ENCODE data around the gene GRAMD1B. TPM values are rescaled to one million over a fixed set of nuclear protein-coding genes. Genes with fewer than 3 reads are reported as not detected.

GRAMD1B gene
- total RNA-seq, 1 experiment from 2014 or later: 82.1 TPM

GRCh38 chr11:123494195-123495050 is 64.4 kb downstream of the GRAMD1B start:
- peaks cover 11% of the 10 kb centered on the region for H3K4me1 ChIP-seq (ENCODE audit: insufficient read depth, low read length)
- H3F3A ChIP-seq (ENCODE audit: low read length, unreplicated experiment): no peaks in the 10 kb centered on the region
- TF ChIP-seq CTCF (conservative IDR thresholded peaks at IDR 0.05; ENCODE audit: low read depth, low read length) (no peak), EZH2phosphoT487 (IDR thresholded peaks at IDR 0.05; ENCODE audit: borderline replicate concordance, low read length) (no peak), EZH2 (IDR thresholded peaks at IDR 0.05; ENCODE audit: low read length, unreplicated experiment) (no peak)
- ChIA-PET POLR2A (ENCODE audit: unreplicated experiment) (no interaction called here), CTCF (interaction anchor here (1.2 kb wide), 1 partner anchor 87 kb away, joined by 5 read pairs; no protein-coding TSS in a partner anchor)
- peaks cover 10% of the 10 kb centered on the region; the same call in 1 of the 2 replicates for H4K20me1 ChIP-seq (ENCODE audit: low read length)
- no peaks in the 10 kb centered on the region for H3K27me3 ChIP-seq (ENCODE audit: low read length)
- no peak overlapping the region for H3K9ac ChIP-seq (ENCODE audit: low read length)
- no peak overlapping the region for H3K27ac ChIP-seq (ENCODE audit: low read length)
- intact Hi-C loops (cut with micrococcal nuclease): no loop called here
- H2AFZ ChIP-seq (ENCODE audit: low read length): no peak overlapping the region
- no peak for DNase-seq
- no peak overlapping the region for H3K4me2 ChIP-seq (ENCODE audit: low read length)
- H3K36me3 ChIP-seq (ENCODE audit: low read depth, low read length): no peaks in the 10 kb centered on the region; the same call in 1 of the 2 replicates
- H3K79me2 ChIP-seq (ENCODE audit: low read length): peaks cover 20% of the 10 kb centered on the region
- no peaks in the 10 kb centered on the region for H3K9me3 ChIP-seq (ENCODE audit: low read length)
- BruUV-seq (replicated peaks): no TSS peak
- no peak for ATAC-seq
- H3K9me2 ChIP-seq (replicated peaks; ENCODE audit: low read length): no peaks in the 10 kb centered on the region
- no peak overlapping the region for H3K4me3 ChIP-seq (ENCODE audit: low read length)

GRCh38 chr11:123504401-123504800 is 74.3 kb downstream of the GRAMD1B start:
- intact Hi-C loops (cut with micrococcal nuclease): no loop called here
- Histone ChIP-seq H3K9me2 (replicated peaks; ENCODE audit: low read length) (no peaks in the 10 kb centered on the region), H3K9me3 (ENCODE audit: low read length) (no peaks in the 10 kb centered on the region), H3K4me1 (ENCODE audit: insufficient read depth, low read length) (no peaks in the 10 kb centered on the region), H3K36me3 (ENCODE audit: low read depth, low read length) (peaks cover 3% of the 10 kb centered on the region; the same call in 1 of the 2 replicates), H2AFZ (ENCODE audit: low read length) (no peak overlapping the region), H3K79me2 (ENCODE audit: low read length) (peaks cover 30% of the 10 kb centered on the region; the same call in 1 of the 2 replicates), H3F3A (ENCODE audit: low read length, unreplicated experiment) (no peaks in the 10 kb centered on the region), H3K27me3 (ENCODE audit: low read length) (no peaks in the 10 kb centered on the region), H3K4me3 (ENCODE audit: low read length) (no peak overlapping the region), H3K9ac (ENCODE audit: low read length) (no peak overlapping the region), H3K27ac (ENCODE audit: low read length) (no peak overlapping the region), H4K20me1 (ENCODE audit: low read length) (peaks cover 13% of the 10 kb centered on the region; the same call in 1 of the 2 replicates), H3K4me2 (ENCODE audit: low read length) (no peak overlapping the region)
- ATAC-seq (no peak), DNase-seq (no peak)
- CTCF ChIA-PET: interaction anchor here (0.9 kb wide), 1 partner anchor 72 kb away, joined by 3 read pairs; no protein-coding TSS in a partner anchor
- no TSS peak for BruUV-seq (replicated peaks)
- POLR2A ChIA-PET (ENCODE audit: unreplicated experiment): no interaction called here
- TF ChIP-seq EZH2phosphoT487 (IDR thresholded peaks at IDR 0.05; ENCODE audit: borderline replicate concordance, low read length): no peak
- TF ChIP-seq CTCF (conservative IDR thresholded peaks at IDR 0.05; ENCODE audit: low read depth, low read length): no peak
- no peak for TF ChIP-seq EZH2 (IDR thresholded peaks at IDR 0.05; ENCODE audit: low read length, unreplicated experiment)
